ENCODE data around the gene PARVG. TPM values are rescaled to one million over a fixed set of nuclear protein-coding genes. Genes with fewer than 3 reads are reported as not detected.

PARVG gene
- total RNA-seq, 2 experiments from 2014 or later: 76.5 to 76.9 TPM

GRCh38 chr22:44145544-44145943, 35.2 kb upstream of the PARVG start:
- peaks cover 1% of the 10 kb centered on the region for H3K36me3 Mint-ChIP-seq (ENCODE audit: low read depth)
- ChIA-PET CTCF (no interaction called here), POLR2A (no interaction called here)
- ATAC-seq: no peak
- no peak for TF ChIP-seq CTCF (IDR thresholded peaks at IDR 0.05)
- intact Hi-C loops (cut with micrococcal nuclease): no loop called here
- no peaks in the 10 kb centered on the region for H3K4me1 Mint-ChIP-seq (ENCODE audit: low read depth)
- no peak overlapping the region for H3K4me3 Mint-ChIP-seq
- H3K27me3 Mint-ChIP-seq: no peaks in the 10 kb centered on the region
- no peak for DNase-seq
- H3K9me3 Mint-ChIP-seq: no peaks in the 10 kb centered on the region
- H3K27ac Mint-ChIP-seq: no peak overlapping the region

GRCh38 chr22:44146088-44146861, 34.5 kb upstream of the PARVG start:
- no peak for TF ChIP-seq CTCF (IDR thresholded peaks at IDR 0.05)
- ATAC-seq: no peak
- Mint-ChIP-seq H3K9me3 (no peaks in the 10 kb centered on the region), H3K4me3 (no peak overlapping the region), H3K27ac (no peak overlapping the region), H3K4me1 (ENCODE audit: low read depth) (no peaks in the 10 kb centered on the region), H3K27me3 (no peaks in the 10 kb centered on the region), H3K36me3 (ENCODE audit: low read depth) (peaks cover 1% of the 10 kb centered on the region)
- intact Hi-C loops (cut with micrococcal nuclease): no loop called here
- DNase-seq: no peak
- POLR2A ChIA-PET: no interaction called here
- CTCF ChIA-PET: no interaction called here

GRCh38 chr22:44147008-44147645, 33.6 kb upstream of the PARVG start:
- Mint-ChIP-seq H3K27me3 (no peaks in the 10 kb centered on the region), H3K4me1 (ENCODE audit: low read depth) (no peaks in the 10 kb centered on the region), H3K9me3 (no peaks in the 10 kb centered on the region), H3K27ac (no peak overlapping the region), H3K4me3 (no peak overlapping the region), H3K36me3 (ENCODE audit: low read depth) (peaks cover 1% of the 10 kb centered on the region)
- ATAC-seq: no peak
- CTCF ChIA-PET: no interaction called here
- no peak for DNase-seq
- no peak for TF ChIP-seq CTCF (IDR thresholded peaks at IDR 0.05)
- intact Hi-C loops (cut with micrococcal nuclease): no loop called here
- POLR2A ChIA-PET: no interaction called here

GRCh38 chr22:44147821-44148574, 32.7 kb upstream of the PARVG start:
- H3K4me1 Mint-ChIP-seq (ENCODE audit: low read depth): no peaks in the 10 kb centered on the region
- no peaks in the 10 kb centered on the region for H3K9me3 Mint-ChIP-seq
- H3K27ac Mint-ChIP-seq: no peak overlapping the region
- DNase-seq: no peak
- no peak overlapping the region for H3K4me3 Mint-ChIP-seq
- ChIA-PET POLR2A (no interaction called here), CTCF (no interaction called here)
- H3K36me3 Mint-ChIP-seq (ENCODE audit: low read depth): peaks cover 4% of the 10 kb centered on the region
- intact Hi-C loops (cut with micrococcal nuclease): no loop called here
- no peaks in the 10 kb centered on the region for H3K27me3 Mint-ChIP-seq
- ATAC-seq: no peak
- no peak for TF ChIP-seq CTCF (IDR thresholded peaks at IDR 0.05)

GRCh38 chr22:44151676-44152075, 29.0 kb upstream of the PARVG start:
- ChIA-PET POLR2A (no interaction called here), CTCF (no interaction called here)
- no peaks in the 10 kb centered on the region for H3K4me1 Mint-ChIP-seq (ENCODE audit: low read depth)
- no peak overlapping the region for H3K27ac Mint-ChIP-seq
- no peaks in the 10 kb centered on the region for H3K9me3 Mint-ChIP-seq
- peaks cover 4% of the 10 kb centered on the region for H3K36me3 Mint-ChIP-seq (ENCODE audit: low read depth)
- no peak for TF ChIP-seq CTCF (IDR thresholded peaks at IDR 0.05)
- no peak for ATAC-seq
- no peaks in the 10 kb centered on the region for H3K27me3 Mint-ChIP-seq
- intact Hi-C loops (cut with micrococcal nuclease): no loop called here
- DNase-seq: no peak
- H3K4me3 Mint-ChIP-seq: no peak overlapping the region

All from activated CD8-positive, alpha-beta T cell treated with anti-CD3 and anti-CD28 coated beads for 36 hours (primary cell).